GM12878 (cell line): ENCODE data around the gene MTO1.
A peak's percentile ranks its signal among the peaks of the same experiment; 100 is the strongest.

Experiments used
- EZH2 ChIP-seq: IDR thresholded peaks from 2 replicates; pipeline ENCODE4 v1.6.1; 2012; ENCODE audit warnings: low read depth, mild to moderate bottlenecking, control low read depth, inconsistent platforms, low read length, borderline replicate concordance; ENCODE audit not compliant: control insufficient read depth
- KDM1A ChIP-seq: fragments of 200-600 bp; sonication (generic); IDR thresholded peaks from 2 replicates; pipeline ENCODE4 v1.6.1; 2016; ENCODE audit warnings: borderline replicate concordance
- MLLT1 ChIP-seq: fragments of 450-650 bp; IDR thresholded peaks from 2 replicates; pipeline ENCODE4 v1.6.1; 2016; ENCODE audit warnings: mild to moderate bottlenecking
- NFYB ChIP-seq: IDR thresholded peaks from 2 replicates; pipeline ENCODE4 v1.6.1; 2011; ENCODE audit warnings: low read depth, mild to moderate bottlenecking, low read length, improper control_type of control experiment, moderate library complexity; ENCODE audit not compliant: insufficient read depth
- RAD21 ChIP-seq: IDR thresholded peaks from 2 replicates; pipeline ENCODE4 v1.6.1; 2011; ENCODE audit warnings: mild to moderate bottlenecking, low read depth, low read length, moderate library complexity; ENCODE audit not compliant: insufficient read depth
- REST ChIP-seq: IDR thresholded peaks from 2 replicates; pipeline ENCODE4 v1.6.1; 2012; ENCODE audit warnings: mild to moderate bottlenecking, low read depth, low read length
- TAF1 ChIP-seq: IDR thresholded peaks from 2 replicates; pipeline ENCODE4 v1.6.1; 2011; ENCODE audit warnings: mild to moderate bottlenecking, low read depth, low read length, borderline replicate concordance
- ZBTB33 ChIP-seq: fragments of 450-650 bp; IDR thresholded peaks from 2 replicates; pipeline ENCODE4 v1.6.1; 2017; ENCODE audit warnings: mild to moderate bottlenecking

- no peak for TF ChIP-seq KDM1A
- TF ChIP-seq REST = no peak
- no peak for TF ChIP-seq ZBTB33
- TF ChIP-seq NFYB = no peak
- TF ChIP-seq RAD21 = no peak
- TF ChIP-seq MLLT1 = peak; percentile 32; the same call in 1 of the 2 replicates
- TF ChIP-seq EZH2 = no peak
- peak; percentile 64; the same call in 1 of the 2 replicates for TF ChIP-seq TAF1
These were observed 58.6 kb downstream of the MTO1 start for GRCh38 chr6:73519926-73520687.
